ENCODE data around the gene POMC. TPM values are rescaled to one million over a fixed set of nuclear protein-coding genes. Genes with fewer than 3 reads are reported as not detected.
"Not testable (repeated sequence)": the region's sequence is repeated elsewhere in the genome, so short reads cannot be mapped to it uniquely, and the experiment has no call there.

The POMC gene
- total RNA-seq: 10 to 100 TPM in 1 of 3 donors, 1 to 10 TPM in 2; 2.8 to 10.7 (median 2.9) TPM

DNA sequence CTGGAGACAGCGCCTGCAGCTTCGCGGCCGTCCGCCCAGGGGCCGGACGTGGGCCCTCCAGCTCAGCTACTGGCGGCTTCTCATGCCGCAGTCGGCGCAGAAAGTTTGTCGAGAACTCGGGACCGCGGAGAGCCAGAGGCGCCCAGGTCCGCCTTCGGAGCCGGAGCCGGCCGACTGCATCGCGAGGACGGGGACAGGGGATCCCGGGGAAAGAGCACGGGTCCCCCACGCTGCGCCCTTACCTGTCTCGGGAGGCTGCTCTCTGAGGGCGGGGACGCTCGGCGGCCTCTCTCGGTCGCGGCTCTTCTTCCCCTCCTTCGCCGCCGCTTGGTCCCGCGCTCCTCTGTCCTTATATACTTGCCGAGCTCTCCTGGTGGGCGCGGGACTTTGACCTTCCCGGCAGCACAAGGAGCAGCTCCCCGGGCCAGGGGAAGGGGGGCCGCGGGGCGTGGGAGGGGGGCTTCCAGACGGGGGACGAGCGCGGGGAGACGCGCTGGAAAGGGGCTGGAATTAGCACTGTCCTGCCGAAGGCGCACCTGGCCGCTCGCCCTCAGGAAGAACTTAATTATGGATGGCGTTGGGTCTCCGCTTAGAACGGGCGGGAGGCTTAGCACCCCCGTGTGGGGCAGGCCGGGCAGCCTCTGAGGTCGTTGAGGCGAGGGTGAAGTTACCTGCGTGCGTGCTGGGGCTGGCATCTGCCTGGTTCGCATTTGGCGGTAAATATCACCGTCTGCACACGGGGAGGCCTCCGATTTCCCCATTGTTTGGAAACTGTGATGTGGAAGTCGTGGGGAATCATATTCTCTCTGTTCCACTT, at the start of gene POMC:
Gene POMC, minus strand, starts transcription at position 325 of the 817 bp plus-strand sequence. CDS start 3,808 bp downstream, outside the sequence.
- H3K4me1 ChIP-seq: no peaks in the 10 kb centered on the region
- H3K36me3 ChIP-seq: no peaks in the 10 kb centered on the region
- no peak for DNase-seq (ENCODE audit: low spot score in 2 of 2)
- intact Hi-C loops (cut with DNase I; ENCODE audit: low total_unique reads): no loop called here
- TF ChIP-seq, protein P1, sequence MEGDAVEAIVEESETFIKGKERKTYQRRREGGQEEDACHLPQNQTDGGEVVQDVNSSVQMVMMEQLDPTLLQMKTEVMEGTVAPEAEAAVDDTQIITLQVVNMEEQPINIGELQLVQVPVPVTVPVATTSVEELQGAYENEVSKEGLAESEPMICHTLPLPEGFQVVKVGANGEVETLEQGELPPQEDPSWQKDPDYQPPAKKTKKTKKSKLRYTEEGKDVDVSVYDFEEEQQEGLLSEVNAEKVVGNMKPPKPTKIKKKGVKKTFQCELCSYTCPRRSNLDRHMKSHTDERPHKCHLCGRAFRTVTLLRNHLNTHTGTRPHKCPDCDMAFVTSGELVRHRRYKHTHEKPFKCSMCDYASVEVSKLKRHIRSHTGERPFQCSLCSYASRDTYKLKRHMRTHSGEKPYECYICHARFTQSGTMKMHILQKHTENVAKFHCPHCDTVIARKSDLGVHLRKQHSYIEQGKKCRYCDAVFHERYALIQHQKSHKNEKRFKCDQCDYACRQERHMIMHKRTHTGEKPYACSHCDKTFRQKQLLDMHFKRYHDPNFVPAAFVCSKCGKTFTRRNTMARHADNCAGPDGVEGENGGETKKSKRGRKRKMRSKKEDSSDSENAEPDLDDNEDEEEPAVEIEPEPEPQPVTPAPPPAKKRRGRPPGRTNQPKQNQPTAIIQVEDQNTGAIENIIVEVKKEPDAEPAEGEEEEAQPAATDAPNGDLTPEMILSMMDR (IDR thresholded peaks at IDR 0.05): no peak
- TF ChIP-seq POLR2A (IDR thresholded peaks at IDR 0.05) (no peak), POLR2AphosphoS5 (IDR thresholded peaks at IDR 0.05) (no peak)
- no peak within 1 kb of the TSS for H3K27ac ChIP-seq
- no peaks in the 10 kb centered on the region for H3K9me3 ChIP-seq
- peaks cover 3 to 25% of the 10 kb centered on the region in 2 donors for H3K27me3 ChIP-seq
- H3K4me3 ChIP-seq: peak within 1 kb of the TSS; percentile 32 to 71 (median 47)

DNA sequence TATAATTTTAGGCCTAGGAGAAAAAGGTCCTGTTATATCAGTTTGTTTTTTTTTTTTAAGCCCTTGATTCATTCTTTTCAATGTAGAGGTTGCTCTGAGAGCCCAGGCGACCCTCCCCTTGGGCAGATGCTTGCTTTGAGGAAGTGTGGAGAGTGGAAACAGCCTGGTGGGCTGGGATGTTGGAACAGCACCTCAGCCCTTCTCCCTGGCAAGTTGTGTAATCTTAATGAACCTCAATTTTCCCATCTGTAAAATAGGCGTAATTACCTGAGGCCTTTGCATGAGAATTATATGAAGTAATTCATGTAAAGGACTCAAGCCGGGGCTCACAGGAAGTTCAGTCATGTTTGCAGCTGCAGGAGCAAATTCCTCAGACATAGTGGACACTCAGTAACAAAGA, 49.7 kb upstream of the POMC start:
- Histone ChIP-seq H3K4me3 (no peak overlapping the region), H3K36me3 (no peaks in the 10 kb centered on the region), H3K9me3 (no peaks in the 10 kb centered on the region), H3K4me1 (no peaks in the 10 kb centered on the region), H3K27me3 (no peaks in the 10 kb centered on the region), H3K27ac (no peak overlapping the region)
- DNase-seq (ENCODE audit: low spot score in 2 of 2): no peak
- TF ChIP-seq POLR2AphosphoS5 (IDR thresholded peaks at IDR 0.05) (no peak), POLR2A (IDR thresholded peaks at IDR 0.05) (no peak)
- TF ChIP-seq, protein P1 (IDR thresholded peaks at IDR 0.05): no peak
- intact Hi-C loops (cut with DNase I; ENCODE audit: low total_unique reads): no loop called here

DNA sequence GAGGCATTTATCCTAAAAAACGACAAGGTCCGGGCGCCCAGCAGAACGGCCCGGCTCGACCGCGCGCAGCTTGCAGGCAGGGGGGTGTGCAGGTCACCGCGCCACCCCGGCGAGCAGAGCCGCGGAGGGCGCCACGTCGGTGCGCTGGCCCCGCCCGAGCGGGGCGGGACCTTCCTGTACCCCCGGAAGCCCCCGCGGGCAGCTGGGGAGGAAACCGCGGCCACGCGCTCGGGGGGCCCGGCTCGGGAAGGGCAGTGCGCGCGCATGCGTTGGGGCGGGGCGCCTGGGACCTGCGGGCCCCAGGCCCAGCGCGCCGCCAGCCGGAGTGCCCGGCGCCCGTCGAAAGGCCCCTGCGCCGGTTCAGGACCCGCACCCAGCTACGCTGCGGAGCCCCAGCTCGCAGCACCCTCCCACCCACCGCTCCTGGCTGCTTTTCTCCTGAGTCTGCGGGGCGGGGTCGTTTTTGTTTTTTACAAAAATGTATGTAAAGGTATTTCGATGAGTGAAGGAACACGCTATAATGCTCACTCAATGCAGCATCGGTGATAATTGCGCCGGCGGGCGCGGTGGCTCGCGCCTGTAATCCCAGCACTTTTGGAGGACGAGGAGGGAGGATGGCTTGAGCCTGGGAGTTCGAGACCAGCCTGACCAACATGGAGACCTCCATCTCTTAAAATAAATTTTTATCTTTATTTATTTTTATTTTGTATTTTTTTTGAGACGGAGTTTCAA, 47.7 kb upstream of the POMC start:
- intact Hi-C loops (cut with DNase I; ENCODE audit: low total_unique reads): no loop called here
- Histone ChIP-seq H3K27ac (peak overlapping the region; percentile 71 to 77), H3K4me3 (peak overlapping the region; percentile 52 to 73 (median 62)), H3K36me3 (no peaks in the 10 kb centered on the region), H3K27me3 (no peaks in the 10 kb centered on the region), H3K9me3 (no peaks in the 10 kb centered on the region), H3K4me1 (no peaks in the 10 kb centered on the region)
- peak in 1 of 2 donors; percentile 39 for DNase-seq (ENCODE audit: low spot score in 2 of 2)
- no peak for TF ChIP-seq POLR2AphosphoS5 (IDR thresholded peaks at IDR 0.05)
- TF ChIP-seq, protein P1 (IDR thresholded peaks at IDR 0.05): no peak
- TF ChIP-seq POLR2A (IDR thresholded peaks at IDR 0.05): no peak

DNA sequence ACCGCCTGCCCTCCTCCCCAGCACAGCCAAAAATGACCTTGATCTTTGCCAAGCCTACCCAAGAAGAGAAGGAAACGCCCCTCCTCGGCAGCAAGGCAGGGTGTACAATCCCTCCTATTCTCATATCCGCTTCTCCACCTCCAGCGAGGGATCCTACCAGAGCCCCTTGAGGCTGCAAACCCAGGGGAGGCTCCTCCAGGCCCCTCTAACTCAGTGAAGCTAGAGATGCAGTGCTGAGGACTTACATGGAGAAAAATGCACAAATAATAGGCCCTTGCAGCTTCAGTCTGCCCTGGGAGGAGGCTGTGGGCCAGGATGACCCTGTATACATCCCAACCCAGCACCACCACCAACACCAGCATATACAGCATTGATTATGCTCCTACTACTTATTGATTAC, 46.9 kb upstream of the POMC start:
- H3K9me3 ChIP-seq: no peaks in the 10 kb centered on the region
- no peaks in the 10 kb centered on the region for H3K4me1 ChIP-seq
- intact Hi-C loops (cut with DNase I; ENCODE audit: low total_unique reads): no loop called here
- no peaks in the 10 kb centered on the region for H3K27me3 ChIP-seq
- peak overlapping the region in 1 of 3 donors; percentile 73 for H3K4me3 ChIP-seq
- H3K36me3 ChIP-seq: no peaks in the 10 kb centered on the region
- peak overlapping the region; percentile 71 to 77 for H3K27ac ChIP-seq
- TF ChIP-seq POLR2A (IDR thresholded peaks at IDR 0.05) (no peak), POLR2AphosphoS5 (IDR thresholded peaks at IDR 0.05) (no peak)
- TF ChIP-seq, protein P1 (IDR thresholded peaks at IDR 0.05): no peak
- DNase-seq (ENCODE audit: low spot score in 2 of 2): no peak

DNA sequence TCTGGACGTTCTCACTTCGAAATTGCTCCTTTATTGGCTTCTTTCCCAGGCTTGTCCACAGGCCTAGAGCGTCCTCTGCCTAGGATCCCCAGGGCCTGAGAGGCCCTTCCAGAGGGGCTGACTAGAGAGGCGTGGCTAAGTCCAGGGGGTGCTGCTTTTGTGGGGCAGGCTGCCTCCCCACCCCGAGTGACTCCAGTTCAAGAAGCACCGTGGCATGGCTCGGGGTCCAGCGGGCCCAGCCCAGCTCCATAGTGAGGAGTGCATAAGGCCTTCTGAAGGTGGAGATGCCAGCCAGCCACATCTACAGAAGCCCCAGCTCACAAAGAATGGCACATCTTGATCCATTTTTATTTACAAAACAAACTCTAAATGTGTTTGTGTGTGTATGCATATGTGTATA, 44.8 kb upstream of the POMC start:
- TF ChIP-seq POLR2AphosphoS5 (IDR thresholded peaks at IDR 0.05): no peak
- no peak for TF ChIP-seq POLR2A (IDR thresholded peaks at IDR 0.05)
- TF ChIP-seq, protein P1 (IDR thresholded peaks at IDR 0.05): no peak
- Histone ChIP-seq H3K9me3 (no peaks in the 10 kb centered on the region), H3K4me3 (no peak overlapping the region), H3K27ac (no peak overlapping the region), H3K4me1 (no peaks in the 10 kb centered on the region), H3K27me3 (no peaks in the 10 kb centered on the region), H3K36me3 (no peaks in the 10 kb centered on the region)
- intact Hi-C loops (cut with DNase I; ENCODE audit: low total_unique reads): no loop called here
- DNase-seq (ENCODE audit: low spot score in 2 of 2): no peak

DNA sequence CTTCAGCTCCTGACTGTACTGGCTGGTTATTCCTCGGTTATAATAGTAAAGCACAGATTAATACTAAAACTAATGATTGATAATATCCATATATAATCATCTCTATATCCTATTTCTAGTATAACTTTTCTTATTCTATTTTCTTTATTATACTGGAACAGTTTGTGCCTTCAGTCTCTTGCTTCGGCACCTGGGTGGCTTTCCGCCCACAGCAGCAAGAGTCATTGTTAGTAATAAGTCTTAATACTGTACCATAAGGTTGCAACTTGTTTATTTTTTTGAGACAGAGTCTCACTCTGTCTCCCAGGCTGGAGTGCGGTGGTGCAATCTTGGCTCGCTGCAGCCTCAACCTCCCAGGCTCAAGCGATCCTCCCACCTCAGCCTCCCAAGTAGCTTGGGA, 42.5 kb upstream of the POMC start:
- H3K27me3 ChIP-seq; DNase-seq (ENCODE audit: low spot score in 2 of 2); H3K4me1 ChIP-seq; H3K4me3 ChIP-seq; H3K9me3 ChIP-seq; intact Hi-C loops (cut with DNase I; ENCODE audit: low total_unique reads); H3K27ac ChIP-seq; H3K36me3 ChIP-seq: not testable (repeated sequence)
